Measurements from ENCODE around the gene SCN3B.
A peak's percentile ranks its signal among the peaks of the same experiment; 100 is the strongest.

Gene SCN3B

GRCh38 chr11:123641495-123641840 is 13.0 kb downstream of the SCN3B start:
- DNase-seq: no peak
- TF ChIP-seq POLR2A (IDR thresholded peaks at IDR 0.05; ENCODE audit: low read length): no peak
- no peak for TF ChIP-seq GATA1 (IDR thresholded peaks at IDR 0.05; ENCODE audit: low read depth, low read length)

DNA sequence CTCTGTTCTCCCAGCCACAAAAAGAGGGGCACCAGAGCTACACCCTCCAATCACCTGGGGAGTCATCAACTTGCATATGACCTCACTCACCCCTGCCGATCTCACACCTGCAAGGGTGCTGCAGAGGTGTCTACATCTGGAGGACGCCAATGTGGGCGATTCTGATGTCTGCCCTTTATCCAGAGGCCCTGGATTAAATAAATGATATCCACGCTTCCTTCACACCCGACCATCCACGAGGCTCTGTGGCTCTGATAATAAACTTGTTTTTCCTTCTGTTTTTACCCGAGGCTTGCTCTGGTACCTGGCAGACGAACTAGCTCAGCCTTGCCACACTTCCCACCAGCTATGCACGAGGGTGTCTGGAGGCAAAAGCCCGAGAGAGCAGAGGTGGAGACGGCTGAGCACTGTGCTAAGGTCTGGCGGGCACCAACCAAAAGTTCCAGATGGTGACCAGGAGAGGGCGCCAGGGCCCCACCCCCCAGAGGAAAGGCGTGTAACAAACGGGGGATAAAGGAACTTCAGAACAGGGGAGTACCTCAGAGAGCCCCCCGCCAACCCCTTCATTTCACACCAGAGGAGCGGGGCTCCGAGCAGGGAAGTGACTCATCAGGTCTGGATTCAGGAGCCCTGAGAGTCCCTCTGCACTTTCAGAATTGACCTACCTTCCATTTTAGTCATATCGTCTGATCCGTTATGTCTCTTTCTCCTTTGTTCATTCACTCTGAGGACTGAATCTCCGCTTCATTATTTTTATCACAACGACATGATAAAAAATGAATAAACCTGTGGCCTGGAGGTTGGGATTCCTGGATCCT is 13.5 kb downstream of the SCN3B start:
- TF ChIP-seq GATA1 (IDR thresholded peaks at IDR 0.05; ENCODE audit: low read depth, low read length) (no peak), POLR2A (IDR thresholded peaks at IDR 0.05; ENCODE audit: low read length) (no peak)
- peak; percentile 39 to 63 for DNase-seq

GRCh38 chr11:123640029-123640428 is 14.4 kb downstream of the SCN3B start:
- TF ChIP-seq POLR2A (IDR thresholded peaks at IDR 0.05; ENCODE audit: low read length): no peak
- no peak for TF ChIP-seq GATA1 (IDR thresholded peaks at IDR 0.05; ENCODE audit: low read depth, low read length)
- DNase-seq: no peak

GRCh38 chr11:123630126-123630608 is 24.3 kb downstream of the SCN3B start:
- no peak for DNase-seq
- no peak for TF ChIP-seq POLR2A (IDR thresholded peaks at IDR 0.05; ENCODE audit: low read length)
- TF ChIP-seq GATA1 (IDR thresholded peaks at IDR 0.05; ENCODE audit: low read depth, low read length): no peak

GRCh38 chr11:123628936-123629683 is 25.3 kb downstream of the SCN3B start:
- peak in 1 of 2 experiments; percentile 6 for DNase-seq
- no peak for TF ChIP-seq GATA1 (IDR thresholded peaks at IDR 0.05; ENCODE audit: low read depth, low read length)
- TF ChIP-seq POLR2A (IDR thresholded peaks at IDR 0.05; ENCODE audit: low read length): no peak

DNA sequence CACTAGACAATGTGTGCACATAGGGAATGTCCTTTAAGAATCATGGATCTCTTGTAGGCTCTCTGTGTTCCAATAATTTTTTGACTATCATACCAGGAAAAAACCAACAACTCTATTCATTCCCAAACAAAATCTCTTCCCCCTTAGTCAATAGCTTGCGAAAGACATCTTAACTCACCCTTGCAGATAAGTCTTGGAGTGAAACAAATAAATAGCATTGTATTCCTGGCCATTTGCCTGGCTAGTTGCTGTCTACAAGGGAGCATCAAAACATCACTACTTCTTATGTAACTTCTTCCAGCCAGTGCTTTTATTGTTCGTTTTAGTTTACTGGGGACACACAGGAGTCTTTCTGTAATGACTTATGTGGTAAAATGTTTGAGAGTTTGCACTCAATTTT is 29.4 kb downstream of the SCN3B start:
- no peak for DNase-seq
- TF ChIP-seq GATA1 (IDR thresholded peaks at IDR 0.05; ENCODE audit: low read depth, low read length) (no peak), POLR2A (IDR thresholded peaks at IDR 0.05; ENCODE audit: low read length) (no peak)

GRCh38 chr11:123622576-123622975 is 31.8 kb downstream of the SCN3B start:
- no peak for DNase-seq
- TF ChIP-seq GATA1 (IDR thresholded peaks at IDR 0.05; ENCODE audit: low read depth, low read length) (no peak), POLR2A (IDR thresholded peaks at IDR 0.05; ENCODE audit: low read length) (no peak)

DNA sequence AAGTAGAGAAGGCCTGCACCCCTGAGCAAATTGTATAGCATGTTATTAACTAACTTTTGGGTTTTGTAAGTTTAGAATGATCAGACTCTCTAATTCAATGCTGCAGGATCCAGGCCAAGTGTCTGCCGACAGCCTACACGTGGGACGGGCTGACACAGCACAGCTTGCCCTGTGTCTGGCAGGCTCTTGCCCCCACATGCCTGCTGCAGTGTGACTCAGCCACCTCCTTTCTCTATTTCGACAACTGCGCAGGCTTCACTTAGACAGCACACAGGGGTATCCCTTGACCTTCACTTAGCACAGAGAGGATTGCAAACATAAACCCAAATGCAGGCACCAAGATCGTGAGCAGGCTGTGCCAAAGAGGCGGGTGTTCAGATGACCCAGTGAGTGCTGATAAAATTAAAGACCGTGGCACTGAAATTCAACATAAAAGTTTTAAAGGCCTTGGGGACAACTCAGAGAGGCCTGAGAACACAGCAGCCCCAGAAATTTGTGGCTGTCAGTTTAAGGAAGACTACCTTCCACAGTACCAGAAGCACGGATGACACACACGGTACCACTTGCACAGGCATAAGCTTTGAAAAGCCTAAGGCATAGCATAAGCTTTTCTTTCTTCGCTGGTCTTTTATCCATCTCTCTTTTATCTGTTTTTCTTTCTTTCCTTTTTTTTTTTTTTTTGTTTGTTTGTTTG is 37.8 kb downstream of the SCN3B start:
- TF ChIP-seq GATA1 (IDR thresholded peaks at IDR 0.05; ENCODE audit: low read depth, low read length): no peak
- no peak for TF ChIP-seq POLR2A (IDR thresholded peaks at IDR 0.05; ENCODE audit: low read length)
- no peak for DNase-seq

GRCh38 chr11:123611698-123612097 is 42.7 kb downstream of the SCN3B start:
- no peak for DNase-seq
- TF ChIP-seq POLR2A (IDR thresholded peaks at IDR 0.05; ENCODE audit: low read length) (no peak), GATA1 (IDR thresholded peaks at IDR 0.05; ENCODE audit: low read depth, low read length) (no peak)

DNA sequence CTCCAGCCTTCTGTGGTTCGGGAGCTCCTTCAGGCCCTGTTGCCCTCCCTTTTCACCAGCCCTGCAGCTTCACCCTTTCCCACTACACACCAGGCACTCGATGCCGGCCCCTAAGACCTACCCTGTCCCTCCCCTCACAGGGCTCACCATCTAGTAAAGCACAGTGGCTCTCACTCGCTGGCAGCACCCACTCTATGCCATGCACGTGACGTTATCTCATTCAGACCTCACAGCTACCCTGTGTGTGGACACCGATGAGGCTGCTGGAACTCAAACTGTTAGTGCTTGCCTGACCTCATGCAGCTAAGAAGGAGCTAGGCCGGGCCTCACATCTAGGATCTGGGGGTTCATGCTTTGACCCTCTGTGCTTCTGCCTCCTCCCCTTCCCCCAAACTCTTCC is 45.5 kb downstream of the SCN3B start:
- TF ChIP-seq GATA1 (IDR thresholded peaks at IDR 0.05; ENCODE audit: low read depth, low read length) (no peak), POLR2A (IDR thresholded peaks at IDR 0.05; ENCODE audit: low read length) (no peak)
- DNase-seq: no peak

- no peak for DNase-seq
- TF ChIP-seq POLR2A (IDR thresholded peaks at IDR 0.05; ENCODE audit: low read length) (no peak), GATA1 (IDR thresholded peaks at IDR 0.05; ENCODE audit: low read depth, low read length) (no peak)
These were observed 46.1 kb downstream of the SCN3B start for GRCh38 chr11:123608371-123608770.

DNA sequence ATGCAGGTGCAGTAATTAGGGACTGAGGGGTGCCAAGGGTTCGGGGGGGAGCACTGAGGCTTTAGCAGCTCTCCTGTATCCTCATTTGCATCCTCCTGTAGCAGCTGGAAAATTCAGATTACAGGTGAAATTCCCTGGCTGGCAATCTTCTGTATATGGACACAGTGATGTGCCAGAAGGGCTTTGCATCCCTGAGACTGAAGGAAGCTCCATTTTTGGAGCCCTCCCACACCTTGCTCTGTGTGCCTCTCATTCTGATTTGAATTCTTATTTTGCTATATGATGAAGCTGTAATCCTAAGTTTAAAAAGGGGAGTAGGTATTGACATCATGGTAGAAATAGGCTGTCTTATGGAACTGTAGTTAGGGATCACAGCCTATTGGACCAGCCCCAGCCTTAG is 46.6 kb downstream of the SCN3B start:
- TF ChIP-seq GATA1 (IDR thresholded peaks at IDR 0.05; ENCODE audit: low read depth, low read length): no peak
- TF ChIP-seq POLR2A (IDR thresholded peaks at IDR 0.05; ENCODE audit: low read length): no peak
- DNase-seq: no peak

DNA sequence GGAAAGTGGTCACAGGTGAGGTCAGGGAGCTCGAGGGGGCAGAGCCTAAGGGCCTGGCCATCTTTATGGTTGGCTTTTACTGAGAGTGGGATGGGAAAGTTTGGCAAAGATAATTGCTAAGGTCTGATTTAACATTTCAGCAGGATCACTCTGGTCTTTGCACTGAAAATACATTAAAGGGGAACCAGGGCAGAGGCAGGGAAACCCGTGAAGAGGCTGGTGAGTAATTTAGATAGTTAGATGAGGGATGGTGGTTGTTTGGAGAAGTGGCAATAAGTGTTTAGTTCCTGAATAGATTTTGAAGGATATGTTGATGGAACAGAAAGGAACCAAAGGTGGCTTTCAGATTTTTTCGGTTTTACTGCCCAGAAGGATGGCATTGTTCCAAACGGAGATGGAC is 50.8 kb downstream of the SCN3B start:
- DNase-seq: no peak
- no peak for TF ChIP-seq GATA1 (IDR thresholded peaks at IDR 0.05; ENCODE audit: low read depth, low read length)
- TF ChIP-seq POLR2A (IDR thresholded peaks at IDR 0.05; ENCODE audit: low read length): no peak

DNA sequence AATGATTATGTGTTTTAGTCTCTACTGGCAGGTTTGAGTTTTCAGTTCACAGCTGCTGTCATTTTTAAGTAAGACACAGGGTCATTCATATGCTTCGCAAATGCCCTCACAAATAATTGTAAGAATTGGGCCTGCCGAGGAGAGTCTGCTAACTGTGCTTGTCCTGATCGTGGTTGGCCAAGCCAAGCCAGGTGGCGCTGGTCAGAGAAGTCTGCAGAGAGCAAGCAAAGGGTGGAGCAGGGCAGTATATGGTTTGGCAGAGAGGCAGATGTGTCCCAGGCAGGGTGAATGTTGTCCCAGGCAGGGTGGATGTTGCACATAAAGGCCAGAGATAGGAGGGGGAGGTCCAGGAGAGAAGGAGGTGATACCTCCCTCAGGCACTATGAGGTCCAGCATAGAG is 52.7 kb downstream of the SCN3B start:
- TF ChIP-seq GATA1 (IDR thresholded peaks at IDR 0.05; ENCODE audit: low read depth, low read length) (no peak), POLR2A (IDR thresholded peaks at IDR 0.05; ENCODE audit: low read length) (no peak)
- DNase-seq: no peak

All from erythroblast (primary cell).